Fibroblast of mammary gland (primary cell): ENCODE measurements around the gene MCAT.
A peak's percentile ranks its signal among the peaks of the same experiment; 100 is the strongest.

Experiments used
- DNase-seq: peaks from one replicate; pipeline ENCODE4 v3.0.0-alpha.2; 2010; ENCODE audit warnings: low read depth
- H3K4me3 ChIP-seq: 2 replicates; pipeline ENCODE4 v1.5.1; 2011; ENCODE audit warnings: low read depth, mild to moderate bottlenecking, low read length, moderate library complexity; ENCODE audit not compliant: control insufficient read depth
- CTCF ChIP-seq: conservative IDR thresholded peaks from 2 replicates; pipeline ENCODE4 v1.5.1; 2011; ENCODE audit warnings: low read depth, low read length, inconsistent platforms; ENCODE audit not compliant: control insufficient read depth, insufficient read depth

MCAT gene

GRCh38 chr22:43185860-43186261 lies 42.7 kb upstream of the MCAT start:
- peak; percentile 37 for DNase-seq
- peak overlapping the region; percentile 85 for H3K4me3 ChIP-seq
- TF ChIP-seq CTCF, result no peak

GRCh38 chr22:43183496-43184277 lies 40.5 kb upstream of the MCAT start:
- no peak overlapping the region for H3K4me3 ChIP-seq
- TF ChIP-seq CTCF, result no peak
- peak; percentile 61 for DNase-seq

- H3K4me3 ChIP-seq, result no peak overlapping the region
- DNase-seq, result no peak
- no peak for TF ChIP-seq CTCF
Measured at GRCh38 chr22:43182726-43183125, 39.5 kb upstream of the MCAT start.

GRCh38 chr22:43182118-43182517 lies 38.9 kb upstream of the MCAT start:
- no peak overlapping the region for H3K4me3 ChIP-seq
- DNase-seq, result no peak
- no peak for TF ChIP-seq CTCF

- no peak for DNase-seq
- no peak overlapping the region for H3K4me3 ChIP-seq
- no peak for TF ChIP-seq CTCF
Measured at GRCh38 chr22:43181321-43182076, 38.3 kb upstream of the MCAT start.

- DNase-seq, result no peak
- no peak for TF ChIP-seq CTCF
- no peak overlapping the region for H3K4me3 ChIP-seq
Measured at GRCh38 chr22:43180670-43181069, 37.5 kb upstream of the MCAT start.

GRCh38 chr22:43179911-43180195 lies 36.7 kb upstream of the MCAT start:
- no peak for DNase-seq
- H3K4me3 ChIP-seq, result no peak overlapping the region
- no peak for TF ChIP-seq CTCF
